ENCODE measurements around the gene UBE3C.
"Not testable (repeated sequence)": the region's sequence is repeated elsewhere in the genome, so short reads cannot be mapped to it uniquely, and the experiment has no call there.

The UBE3C gene

GRCh38 chr7:157267516-157267915 is 128.8 kb downstream of the UBE3C start:
- no peak overlapping the region for H3K4me3 ChIP-seq
- H3K27ac ChIP-seq: no peak overlapping the region

DNA sequence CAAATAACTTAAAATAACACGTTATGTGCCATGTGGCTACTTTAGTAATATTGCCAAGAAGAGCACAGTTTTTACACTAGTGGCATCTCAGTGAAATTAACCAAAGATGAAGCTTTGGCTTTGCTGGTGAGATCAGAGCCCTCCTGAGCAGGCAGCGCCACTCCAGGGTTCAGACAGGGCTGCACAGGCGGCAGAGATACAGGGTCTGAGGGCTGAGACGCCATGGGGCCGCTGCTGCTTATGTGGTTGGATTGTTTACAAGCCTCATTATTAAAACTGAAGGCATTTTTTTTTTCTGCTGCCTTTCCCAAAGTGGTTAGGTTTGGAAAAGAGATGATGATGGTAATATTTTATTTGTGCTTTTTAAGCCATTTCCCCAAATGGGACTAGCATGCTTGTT is 129.2 kb downstream of the UBE3C start:
- Histone ChIP-seq H3K27ac (no peak overlapping the region), H3K4me3 (no peak overlapping the region)

DNA sequence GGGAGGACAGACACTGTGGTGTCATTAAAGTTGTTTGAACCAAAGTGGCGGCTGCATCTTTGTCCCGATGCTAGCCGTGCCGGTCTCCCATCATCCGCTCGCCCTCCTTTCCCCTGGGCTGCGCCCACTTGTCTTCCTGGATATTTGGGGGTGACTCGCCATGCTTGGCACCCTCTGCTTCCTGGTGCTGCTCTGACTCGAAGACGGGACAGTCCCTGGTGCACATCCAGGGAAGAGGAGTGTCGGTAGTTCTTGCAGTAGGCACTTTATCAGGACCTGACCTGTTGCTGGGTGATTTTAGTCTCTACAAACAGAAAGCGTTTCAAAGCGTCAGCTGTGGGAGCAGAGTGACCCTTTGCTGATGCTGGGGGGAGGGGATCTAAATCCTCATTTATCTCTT is 129.8 kb downstream of the UBE3C start:
- H3K27ac ChIP-seq: no peak overlapping the region
- H3K4me3 ChIP-seq: no peak overlapping the region

- Histone ChIP-seq H3K4me3 (no peak overlapping the region), H3K27ac (no peak overlapping the region)
Measured at GRCh38 chr7:157269341-157270059, 130.8 kb downstream of the UBE3C start.

- H3K27ac ChIP-seq: no peak overlapping the region
- no peak overlapping the region for H3K4me3 ChIP-seq
Measured at GRCh38 chr7:157270060-157270444, 131.3 kb downstream of the UBE3C start.

- Histone ChIP-seq H3K27ac (peak overlapping the region in 15 of 21 experiments; percentile 9 to 73 (median 37)), H3K4me3 (no peak overlapping the region)
Measured at GRCh38 chr7:157271315-157271990, 132.7 kb downstream of the UBE3C start.

DNA sequence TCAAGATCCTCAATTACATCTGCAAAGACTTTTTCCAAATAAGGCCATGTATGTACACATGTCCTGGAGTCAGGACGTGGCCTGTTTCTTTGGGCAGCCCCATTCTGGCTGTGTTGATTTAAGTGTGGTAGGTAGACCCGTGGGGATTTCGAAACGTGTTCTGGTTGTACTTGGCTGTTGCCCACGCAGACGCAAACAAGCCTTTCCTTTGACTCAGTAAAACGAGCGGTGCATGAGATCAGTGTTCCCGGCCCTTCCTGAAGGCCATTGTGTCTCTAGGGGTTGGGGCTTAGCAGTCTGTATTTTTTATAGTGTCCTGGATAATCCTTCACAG is 133.2 kb downstream of the UBE3C start:
- no peak overlapping the region for H3K4me3 ChIP-seq
- peak overlapping the region in 16 of 21 experiments; percentile 9 to 73 (median 40) for H3K27ac ChIP-seq

GRCh38 chr7:157272351-157273207 is 133.9 kb downstream of the UBE3C start:
- peak overlapping the region in 17 of 21 experiments; percentile 8 to 73 (median 37) for H3K27ac ChIP-seq

GRCh38 chr7:157273208-157274093 is 134.7 kb downstream of the UBE3C start:
- H3K4me3 ChIP-seq: no peak overlapping the region
- H3K27ac ChIP-seq: peak overlapping the region in 2 of 21 experiments; percentile 8 to 73

More at GRCh38 chr7:157272351-157273207, 133.9 kb downstream of the UBE3C start:
- H3K4me3 ChIP-seq: no peak overlapping the region

DNA sequence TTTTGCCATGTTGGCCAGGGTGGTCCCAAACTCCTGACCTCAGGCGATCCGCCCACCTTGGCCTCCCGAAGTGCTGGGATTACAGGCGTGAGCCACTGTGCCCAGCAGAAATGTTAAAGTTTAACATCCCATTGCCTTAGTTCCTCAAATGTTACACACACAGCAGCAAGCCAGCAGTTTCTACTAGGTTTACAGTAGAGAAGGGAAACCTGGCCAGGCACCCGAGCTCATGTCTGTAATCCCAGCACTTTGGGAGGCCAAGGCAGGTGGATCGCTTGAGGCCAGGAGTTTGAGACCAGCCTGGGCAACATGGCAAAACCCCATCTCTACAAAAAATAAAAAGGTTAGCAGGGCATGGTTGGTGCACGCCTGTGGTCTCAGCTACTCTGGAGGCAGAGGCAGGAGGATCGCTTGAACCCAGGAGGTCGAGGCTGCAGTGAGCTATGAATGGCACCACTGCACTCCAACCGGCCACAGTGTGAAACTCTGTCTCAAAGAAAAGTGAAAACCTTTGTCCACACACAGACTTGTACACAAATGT is 135.4 kb downstream of the UBE3C start:
- not testable (repeated sequence) for H3K27ac ChIP-seq, H3K4me3 ChIP-seq

GRCh38 chr7:157274991-157275427 is 136.3 kb downstream of the UBE3C start:
- Histone ChIP-seq H3K4me3 (no peak overlapping the region), H3K27ac (no peak overlapping the region)

- Histone ChIP-seq H3K4me3 (no peak overlapping the region), H3K27ac (no peak overlapping the region)
Measured at GRCh38 chr7:157276091-157276561, 137.4 kb downstream of the UBE3C start.

- H3K27ac ChIP-seq: peak overlapping the region in 3 of 21 experiments; percentile 43 to 54 (median 44)
- H3K4me3 ChIP-seq: no peak overlapping the region
Measured at GRCh38 chr7:157276731-157277562, 138.2 kb downstream of the UBE3C start.

DNA sequence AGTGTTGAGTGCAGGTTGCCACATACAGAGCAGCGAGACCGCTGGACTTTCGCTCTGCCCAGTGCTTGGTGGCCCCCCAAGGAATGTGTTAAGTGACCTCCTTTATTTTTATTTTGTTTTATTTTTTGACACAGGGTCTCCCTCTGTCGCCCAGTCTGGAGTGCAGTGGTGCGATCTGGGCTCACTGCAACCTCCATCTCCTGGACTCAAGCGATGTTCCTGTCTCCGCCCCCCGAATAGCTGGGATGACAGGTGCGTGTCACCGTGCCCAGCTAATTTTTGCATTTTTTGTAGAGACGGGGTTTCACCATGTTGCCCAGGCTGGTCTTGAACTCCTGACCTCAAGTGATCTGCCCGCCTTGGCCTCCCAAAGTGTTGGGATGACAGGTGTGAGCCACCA is 138.8 kb downstream of the UBE3C start:
- H3K27ac ChIP-seq, H3K4me3 ChIP-seq: not testable (repeated sequence)

DNA sequence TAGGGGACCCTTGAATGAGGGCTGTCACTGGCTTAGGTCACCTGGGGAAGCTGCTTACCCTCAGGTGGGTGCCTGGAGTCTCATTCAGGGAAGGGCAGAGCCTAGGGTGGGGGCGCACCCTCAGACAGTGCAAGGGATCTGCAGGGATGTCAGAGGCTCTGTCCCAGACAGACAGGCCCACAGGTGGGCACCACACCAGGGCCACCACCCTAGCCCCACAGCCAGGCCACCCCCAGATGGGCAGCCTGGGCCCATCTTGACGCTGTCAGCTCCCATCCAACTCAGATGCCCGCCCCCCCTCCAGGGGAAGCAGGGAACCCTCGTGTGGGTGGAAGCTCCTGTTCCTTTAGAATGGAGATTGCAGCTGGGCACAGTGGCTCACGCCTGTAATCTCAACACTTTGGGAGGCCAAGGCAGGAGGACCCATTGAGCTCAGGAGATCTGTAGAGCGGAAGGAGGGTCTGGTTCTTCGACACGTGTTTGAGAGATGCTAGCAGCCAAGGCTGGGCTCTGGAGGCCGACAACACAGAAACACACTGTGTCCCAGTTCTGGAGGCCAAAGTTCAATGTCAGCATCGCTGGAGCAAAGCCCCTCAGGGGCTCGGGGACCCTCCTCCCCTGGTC is 139.6 kb downstream of the UBE3C start:
- Histone ChIP-seq H3K27ac (peak overlapping the region in 2 of 21 experiments; percentile 84 to 89), H3K4me3 (no peak overlapping the region)

DNA sequence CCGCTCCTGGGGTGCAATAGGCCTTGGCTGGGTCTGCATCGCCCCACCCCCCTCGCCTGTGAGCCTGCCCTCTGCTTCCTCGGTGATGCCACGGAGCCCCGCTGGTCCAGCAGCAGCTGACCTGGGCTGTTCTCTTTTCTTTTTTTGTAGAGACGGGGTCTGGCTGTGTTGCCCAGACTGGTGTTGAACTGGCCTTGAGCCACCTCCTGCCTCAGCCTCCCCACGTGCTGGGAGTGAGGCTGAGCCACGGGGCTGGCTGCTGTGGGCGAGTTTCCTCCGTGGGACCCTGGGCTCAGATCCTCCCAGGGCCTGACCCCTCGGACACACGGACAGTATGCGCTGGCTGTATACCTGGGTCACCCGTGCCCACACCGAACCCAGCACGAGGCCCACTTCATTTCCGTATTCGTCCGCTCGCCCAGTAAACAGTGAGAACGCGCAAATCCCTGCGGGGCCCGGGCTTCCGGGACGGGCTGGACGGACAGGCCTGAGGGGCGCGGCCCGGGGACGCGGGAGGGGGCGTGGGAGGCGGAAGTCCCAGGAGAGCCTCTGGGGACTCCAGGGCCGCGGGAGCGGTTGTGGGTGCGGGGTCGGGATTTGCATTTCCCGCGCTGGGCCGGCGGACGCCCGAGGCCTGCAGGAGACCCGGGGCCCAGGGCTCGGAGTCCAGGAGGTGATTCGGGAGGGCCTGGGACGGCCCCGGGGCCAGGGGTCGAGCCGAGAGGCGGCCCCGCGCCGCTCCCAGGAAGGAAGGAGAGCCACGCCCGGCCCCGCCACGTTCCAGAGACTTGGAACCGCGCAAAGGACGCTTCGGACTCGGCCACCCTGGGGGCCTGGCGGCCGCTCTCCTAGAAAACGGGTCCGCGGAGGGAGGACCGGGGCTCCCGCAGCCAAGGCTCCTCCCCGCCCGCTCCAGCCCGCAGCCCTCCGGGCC is 140.3 kb downstream of the UBE3C start:
- peak overlapping the region; percentile 39 to 53 (median 44) for H3K4me3 ChIP-seq
- peak overlapping the region; percentile 52 to 92 (median 81) for H3K27ac ChIP-seq
